ENCODE results near the gene BMPR1A. TPM values are rescaled to one million over a fixed set of nuclear protein-coding genes. Genes with fewer than 3 reads are reported as not detected.
"Not testable (repeated sequence)": the region's sequence is repeated elsewhere in the genome, so short reads cannot be mapped to it uniquely, and the experiment has no call there.

BMPR1A gene
- total RNA-seq, 2 donors from 2014 or later, result 38.9 to 50.9 TPM

GRCh38 chr10:86823565-86823964 lies 67.1 kb downstream of the BMPR1A start:
- ATAC-seq (no peak), DNase-seq (no peak)
- intact Hi-C loops (cut with DNase I, micrococcal nuclease), result no loop called here

GRCh38 chr10:86824151-86824550 lies 67.7 kb downstream of the BMPR1A start:
- no peak for DNase-seq
- intact Hi-C loops (cut with DNase I, micrococcal nuclease), result no loop called here
- peak; percentile 83 for ATAC-seq

GRCh38 chr10:86825366-86825765 lies 68.9 kb downstream of the BMPR1A start:
- no peak for ATAC-seq
- intact Hi-C loops (cut with DNase I, micrococcal nuclease), result no loop called here
- DNase-seq, result no peak

GRCh38 chr10:86827639-86828038 lies 71.2 kb downstream of the BMPR1A start:
- ATAC-seq (no peak), DNase-seq (no peak)
- intact Hi-C loops (cut with DNase I, micrococcal nuclease), result no loop called here

- intact Hi-C loops (cut with DNase I, micrococcal nuclease), result no loop called here
- ATAC-seq (no peak), DNase-seq (no peak)
These were observed 71.7 kb downstream of the BMPR1A start for GRCh38 chr10:86828145-86828544.

GRCh38 chr10:86829472-86829871 lies 73.1 kb downstream of the BMPR1A start:
- intact Hi-C loops (cut with DNase I, micrococcal nuclease), result no loop called here
- no peak for DNase-seq
- ATAC-seq, result peak; percentile 78

- intact Hi-C loops (cut with DNase I, micrococcal nuclease), result no loop called here
- ATAC-seq (peak; percentile 37), DNase-seq (no peak)
These were observed 73.7 kb downstream of the BMPR1A start for GRCh38 chr10:86830043-86830591.

GRCh38 chr10:86833969-86834368 lies 77.5 kb downstream of the BMPR1A start:
- intact Hi-C loops (cut with DNase I, micrococcal nuclease), result no loop called here
- DNase-seq, result no peak
- ATAC-seq, result no peak

- intact Hi-C loops (cut with DNase I, micrococcal nuclease), result no loop called here
These were observed 79.6 kb downstream of the BMPR1A start for GRCh38 chr10:86836044-86836443.

GRCh38 chr10:86837663-86838062 lies 81.2 kb downstream of the BMPR1A start:
- ATAC-seq (no peak), DNase-seq (no peak)
- intact Hi-C loops (cut with DNase I, micrococcal nuclease), result no loop called here

More at GRCh38 chr10:86836044-86836443, 79.6 kb downstream of the BMPR1A start:
- ATAC-seq (no peak), DNase-seq (no peak)

GRCh38 chr10:86840498-86840897 lies 84.1 kb downstream of the BMPR1A start:
- DNase-seq (no peak), ATAC-seq (no peak)
- intact Hi-C loops (cut with DNase I, micrococcal nuclease), result no loop called here

- DNase-seq, result no peak
- intact Hi-C loops (cut with DNase I, micrococcal nuclease), result no loop called here
- no peak for ATAC-seq
These were observed 89.7 kb downstream of the BMPR1A start for GRCh38 chr10:86846088-86846487.

- no peak for DNase-seq
- intact Hi-C loops (cut with DNase I, micrococcal nuclease), result no loop called here
- ATAC-seq, result peak; percentile 52
These were observed 92.3 kb downstream of the BMPR1A start for GRCh38 chr10:86848747-86849146.

- no peak for DNase-seq
- ATAC-seq, result peak; percentile 42
- intact Hi-C loops (cut with DNase I, micrococcal nuclease), result no loop called here
These were observed 92.9 kb downstream of the BMPR1A start for GRCh38 chr10:86849181-86849894.

GRCh38 chr10:86850481-86850880 lies 94.1 kb downstream of the BMPR1A start:
- ATAC-seq (no peak), DNase-seq (no peak)
- intact Hi-C loops (cut with DNase I, micrococcal nuclease), result no loop called here

- ATAC-seq (peak; percentile 13), DNase-seq (no peak)
- intact Hi-C loops (cut with DNase I, micrococcal nuclease), result no loop called here
These were observed 95.1 kb downstream of the BMPR1A start for GRCh38 chr10:86851328-86852207.

GRCh38 chr10:86853582-86853981 lies 97.2 kb downstream of the BMPR1A start:
- intact Hi-C loops (cut with DNase I, micrococcal nuclease); DNase-seq; ATAC-seq: not testable (repeated sequence)

- ATAC-seq, result no peak
- intact Hi-C loops (cut with DNase I, micrococcal nuclease), result no loop called here
- no peak for DNase-seq
These were observed 99.1 kb downstream of the BMPR1A start for GRCh38 chr10:86855513-86855912.

- ATAC-seq (no peak), DNase-seq (no peak)
- intact Hi-C loops (cut with DNase I, micrococcal nuclease), result no loop called here
These were observed 99.7 kb downstream of the BMPR1A start for GRCh38 chr10:86856156-86856555.

All from left colon (tissue), 2 donors.